Stimulated activated CD8-positive, alpha-beta memory T cell treated with anti-CD3 and anti-CD28 coated beads, Interleukin-12 subunit alpha, Interleukin-12 subunit beta, amount 100 ng/mL, for 4 hours (primary cell): ENCODE measurements around the gene CYP21A2.
"Not testable (repeated sequence)": the region's sequence is repeated elsewhere in the genome, so short reads cannot be mapped to it uniquely, and the experiment has no call there.

Source experiments
- DNase-seq: peaks from one replicate; pipeline ENCODE4 v3.0.0-alpha.2; 2020; ENCODE audit warnings: low read depth

The CYP21A2 gene

DNA sequence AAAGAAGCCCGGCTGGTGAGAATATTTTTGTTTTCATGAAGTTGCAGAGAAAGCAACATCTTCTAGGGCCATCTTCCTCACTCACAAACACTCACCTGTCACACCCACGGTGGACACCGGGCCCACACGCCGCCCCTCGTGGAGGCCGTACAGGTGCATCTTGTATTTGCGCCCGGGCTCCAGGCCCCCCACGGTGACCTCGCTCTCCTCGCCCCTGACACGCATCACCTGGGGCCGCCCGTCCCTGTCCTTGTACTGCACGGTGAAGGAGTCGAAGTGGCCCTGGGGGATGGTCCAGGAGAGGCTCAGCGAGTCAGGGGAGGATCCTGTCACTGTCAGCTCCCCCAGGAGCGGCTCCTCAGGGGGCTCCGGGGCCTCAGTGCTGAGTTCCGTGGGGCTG, 17.5 kb downstream of the CYP21A2 start:
- DNase-seq = not testable (repeated sequence)

GRCh38 chr6:32056254-32056653, 18.0 kb downstream of the CYP21A2 start:
- no peak for DNase-seq

- no peak for DNase-seq
These were observed 19.8 kb downstream of the CYP21A2 start for GRCh38 chr6:32057966-32058365.

GRCh38 chr6:32058511-32058963, 20.3 kb downstream of the CYP21A2 start:
- DNase-seq = no peak

DNA sequence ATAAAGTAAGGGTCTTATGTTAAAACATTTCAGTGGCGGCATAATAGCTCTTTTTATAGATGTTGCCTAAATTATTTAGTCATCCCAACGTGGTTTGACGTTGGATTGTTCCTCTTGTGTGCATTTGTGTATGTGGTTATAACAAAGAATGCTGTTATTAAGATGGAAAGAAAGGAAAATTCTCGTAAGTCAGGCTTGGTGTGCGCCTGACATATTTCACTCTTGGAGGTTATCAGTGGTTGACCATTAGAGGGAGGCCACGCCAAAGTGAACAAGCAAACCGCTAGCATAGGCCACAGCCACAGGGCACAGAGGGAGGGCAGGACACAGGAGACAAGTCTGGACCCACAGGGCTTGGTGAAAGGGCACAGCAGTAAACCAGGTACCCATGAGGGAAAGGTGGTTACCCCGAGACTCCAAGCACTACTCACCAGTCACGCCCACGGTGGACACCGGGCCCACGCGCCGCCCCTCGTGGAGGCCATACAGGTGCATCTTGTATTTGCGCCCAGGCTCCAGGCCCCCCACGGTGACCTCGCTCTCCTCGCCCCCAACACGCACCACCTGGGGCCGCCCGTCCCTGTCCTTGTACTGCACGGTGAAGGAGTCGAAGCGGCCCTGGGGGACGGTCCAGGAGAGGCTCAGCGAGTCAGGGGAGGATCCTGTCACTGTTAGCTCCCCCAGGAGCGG, 22.9 kb downstream of the CYP21A2 start:
- DNase-seq = no peak

- DNase-seq = no peak
These were observed 26.5 kb downstream of the CYP21A2 start for GRCh38 chr6:32064706-32065105.

- DNase-seq = not testable (repeated sequence)
These were observed 29.3 kb downstream of the CYP21A2 start for GRCh38 chr6:32067521-32067920.

- not testable (repeated sequence) for DNase-seq
These were observed 30.1 kb downstream of the CYP21A2 start for GRCh38 chr6:32068315-32068714.

GRCh38 chr6:32068867-32069266, 30.7 kb downstream of the CYP21A2 start:
- no peak for DNase-seq

GRCh38 chr6:32069460-32069859, 31.2 kb downstream of the CYP21A2 start:
- no peak for DNase-seq

DNA sequence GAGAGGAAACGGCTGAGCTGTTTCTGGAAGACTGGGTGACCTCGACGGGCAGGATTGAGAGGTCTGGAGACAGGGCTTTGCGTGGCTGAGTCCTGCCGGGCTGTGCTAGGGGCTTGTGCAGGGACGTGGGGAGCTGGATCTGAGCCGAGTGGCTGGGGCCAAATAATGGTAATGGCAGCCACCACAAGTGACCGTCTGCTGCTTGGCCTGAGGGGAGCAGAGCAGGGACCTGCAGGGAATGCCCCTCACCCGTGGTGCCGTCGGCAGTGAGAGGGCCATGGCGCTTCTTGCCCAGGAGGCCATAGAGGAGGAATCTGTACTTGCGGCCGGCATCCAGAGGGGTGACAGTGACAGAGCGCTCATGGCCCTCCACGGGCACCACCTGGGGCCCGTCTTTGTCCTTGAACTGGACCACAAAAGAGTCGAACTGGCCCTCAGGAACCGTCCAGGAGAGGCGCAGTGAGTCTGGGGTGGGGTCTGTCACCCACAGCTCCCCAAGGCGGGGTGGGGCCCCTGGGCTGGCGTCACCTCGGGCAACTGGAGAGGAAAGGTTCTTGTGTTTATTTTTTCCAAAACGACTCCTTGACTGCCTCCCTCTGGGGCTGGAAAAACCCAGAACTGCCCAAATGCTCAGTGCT, 31.8 kb downstream of the CYP21A2 start:
- DNase-seq = no peak

DNA sequence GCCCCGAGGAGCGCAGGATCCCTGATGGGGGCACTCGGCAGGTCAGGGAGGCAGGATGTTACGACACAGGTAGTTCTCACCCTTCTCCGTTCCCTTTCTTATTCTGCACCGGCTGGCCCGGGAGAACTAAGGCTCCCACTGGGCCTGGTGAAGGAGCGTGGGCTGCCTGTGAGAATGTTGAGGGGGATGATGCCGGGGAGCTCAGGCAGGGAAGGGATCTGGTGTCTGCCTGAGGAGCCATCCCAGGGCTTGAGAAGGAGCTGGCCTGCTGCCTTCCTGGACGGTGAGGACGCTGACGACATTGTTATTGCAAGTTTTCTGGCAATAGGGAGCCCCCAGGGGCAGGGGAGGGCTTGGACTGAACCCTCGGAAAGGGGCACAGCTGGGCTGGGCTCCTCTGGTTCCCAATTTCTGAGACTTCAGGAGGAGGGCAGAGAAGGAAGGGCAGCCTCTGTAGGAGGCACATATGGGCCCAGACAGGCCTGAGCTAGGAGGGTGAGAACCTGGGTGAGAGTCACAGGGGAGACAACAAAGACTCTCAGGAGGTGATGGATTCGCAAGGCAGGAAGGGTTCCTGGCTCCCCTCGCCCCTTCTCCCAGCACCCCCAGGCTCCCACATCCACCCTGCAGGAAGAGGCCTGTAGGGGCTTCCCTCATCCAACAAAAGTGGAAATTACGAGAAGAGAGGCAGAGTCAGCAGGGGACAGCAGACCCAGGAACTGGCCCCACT, 32.8 kb downstream of the CYP21A2 start:
- DNase-seq = no peak

DNA sequence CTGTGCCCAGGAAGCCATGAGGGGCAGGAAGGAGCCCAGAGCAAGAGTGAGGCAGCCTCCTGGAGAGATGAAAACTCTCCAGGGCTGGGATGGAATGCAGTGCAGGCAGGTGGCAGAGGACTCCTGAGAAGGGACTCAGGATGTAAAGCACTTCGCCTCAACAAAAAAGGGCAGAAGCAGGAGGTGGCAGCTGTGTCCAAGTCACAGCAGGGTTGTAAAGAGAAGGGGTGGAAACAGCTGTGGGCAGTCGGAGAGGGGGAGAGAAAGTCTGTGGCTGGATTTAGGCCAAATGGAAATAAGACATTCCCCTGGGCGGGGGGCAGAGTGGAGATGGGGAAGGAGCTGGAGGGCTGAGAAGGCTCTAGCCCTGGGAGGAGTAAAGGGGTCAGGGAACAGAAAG, 34.9 kb downstream of the CYP21A2 start:
- DNase-seq = no peak

- no peak for DNase-seq
These were observed 35.4 kb downstream of the CYP21A2 start for GRCh38 chr6:32073613-32074012.

DNA sequence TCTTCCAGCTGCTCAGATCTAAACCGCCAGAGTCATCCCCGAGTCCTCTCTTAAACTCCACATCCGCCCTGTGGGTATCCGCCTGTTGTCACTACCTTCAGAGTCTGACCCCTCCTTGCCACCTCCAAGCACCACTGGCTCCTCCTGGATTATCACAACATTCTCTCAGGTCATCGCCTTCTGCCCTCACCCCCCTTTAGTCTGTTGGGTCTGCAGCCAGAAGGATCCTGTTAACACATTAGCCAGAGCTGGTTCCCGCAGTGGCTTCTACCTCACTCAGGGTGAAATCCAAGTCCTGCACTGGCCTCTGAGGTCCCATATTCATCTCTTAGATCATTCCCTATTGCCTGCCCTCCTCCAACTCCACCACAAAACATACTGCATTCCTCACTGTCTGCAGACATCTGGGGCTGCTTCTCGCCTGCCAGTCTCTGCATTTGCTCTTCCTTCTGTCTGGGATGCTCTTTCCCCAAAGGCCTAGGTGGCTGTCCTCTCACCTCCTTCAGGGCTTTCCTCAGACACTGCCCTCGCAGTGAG, 36.8 kb downstream of the CYP21A2 start:
- DNase-seq = no peak

DNA sequence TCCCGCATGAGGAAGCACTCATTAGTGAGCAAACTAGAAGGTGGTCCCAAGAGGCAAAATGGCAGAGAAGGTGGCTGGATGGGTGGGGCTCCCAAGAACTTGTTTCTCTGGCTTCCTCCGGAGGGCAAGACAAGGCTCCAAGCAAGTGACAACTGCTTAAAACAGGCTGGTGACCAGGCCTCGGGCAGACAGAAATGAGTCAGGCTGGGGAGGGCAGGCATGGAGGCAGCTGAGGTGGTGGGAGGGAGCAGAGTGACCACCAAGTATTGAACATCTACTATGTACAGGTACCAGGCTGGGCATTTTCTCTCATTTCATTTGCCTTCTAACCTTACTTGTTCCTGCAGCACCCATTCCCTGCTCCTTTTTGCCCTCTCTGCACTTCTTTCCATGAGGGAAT, 37.6 kb downstream of the CYP21A2 start:
- DNase-seq = no peak

GRCh38 chr6:32076321-32076809, 38.1 kb downstream of the CYP21A2 start:
- no peak for DNase-seq

- DNase-seq = no peak
These were observed 41.5 kb downstream of the CYP21A2 start for GRCh38 chr6:32079566-32080290.

- DNase-seq = no peak
These were observed 43.2 kb downstream of the CYP21A2 start for GRCh38 chr6:32081168-32081990.

DNA sequence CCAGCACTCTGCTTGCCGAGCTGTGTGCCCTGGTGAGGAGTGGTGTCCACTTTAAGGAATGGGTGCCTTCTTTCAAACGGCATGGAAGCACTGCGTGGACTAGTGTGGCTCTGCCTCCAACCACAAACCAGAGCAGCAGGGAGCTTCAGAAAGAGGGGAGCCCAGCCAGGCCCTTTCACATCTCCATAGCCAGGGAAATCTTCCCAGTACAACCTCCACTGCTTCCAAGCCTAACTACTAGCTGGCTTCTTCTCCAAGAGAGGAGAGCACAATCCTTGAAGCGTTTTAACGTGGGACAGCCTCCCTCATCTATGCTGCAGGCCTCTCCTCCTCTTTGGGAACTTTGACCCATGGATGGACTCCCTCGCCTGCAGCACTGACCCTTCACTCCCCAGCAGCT, 44.3 kb downstream of the CYP21A2 start:
- no peak for DNase-seq

DNA sequence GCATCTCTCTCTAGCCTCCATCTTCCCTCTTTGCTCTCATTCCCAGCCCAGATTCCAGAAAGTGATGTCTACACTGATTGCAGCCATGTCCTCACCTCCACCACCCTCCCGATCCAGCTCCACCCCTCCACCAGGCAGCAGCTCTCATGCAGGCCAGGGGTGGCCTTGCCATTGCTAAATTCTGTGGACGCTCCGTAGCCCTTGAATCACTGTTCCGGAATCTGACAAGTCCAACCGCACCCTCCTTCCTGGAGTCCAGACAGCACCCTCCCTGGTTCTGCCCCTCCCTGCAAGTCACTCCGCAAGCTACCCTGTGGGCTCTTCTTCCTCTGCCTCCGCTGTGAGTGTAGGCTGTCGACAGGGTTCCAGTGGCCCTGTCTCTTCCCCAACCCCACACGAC, 44.7 kb downstream of the CYP21A2 start:
- DNase-seq = no peak
